HFF-Myc (cell line): ENCODE measurements around the gene TNNI3K.

ENCODE experiments used
- DNase-seq: peaks from one replicate; pipeline ENCODE4 v3.0.0-alpha.2; 2011; ENCODE audit warnings: low read depth; ENCODE audit errors: extremely low read depth
- H3K4me3 ChIP-seq: replicated peaks from 2 replicates; pipeline ENCODE4 v1.5.1; 2011; ENCODE audit warnings: low read depth, mild to moderate bottlenecking, control low read depth, low read length
- CTCF ChIP-seq: IDR thresholded peaks from 2 replicates; pipeline ENCODE4 v1.5.1; 2012; ENCODE audit warnings: mild to moderate bottlenecking, low read depth, low read length, control low read depth; ENCODE audit errors: missing control alignments

The TNNI3K gene

DNA sequence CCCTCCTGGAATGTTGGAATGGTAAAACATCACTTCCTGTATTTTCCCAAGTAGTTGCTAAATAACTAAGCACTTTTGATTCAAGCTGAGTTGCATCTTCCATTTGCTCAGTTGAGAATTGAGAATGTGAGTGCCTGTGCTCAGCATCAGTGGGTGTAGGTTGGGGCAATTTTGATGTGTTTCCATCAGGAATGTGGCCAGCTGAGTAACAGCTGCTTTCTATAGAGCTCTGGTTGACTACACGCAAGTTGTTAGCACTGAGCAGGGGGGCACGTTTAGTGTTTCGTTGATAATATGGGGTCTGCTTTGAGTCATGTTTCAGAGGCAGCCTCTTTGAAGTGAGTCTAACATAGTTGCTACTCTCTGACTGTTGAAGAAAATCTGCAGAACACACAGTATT, 235.7 kb downstream of the TNNI3K start:
- no peak for TF ChIP-seq CTCF
- DNase-seq, result no peak

DNA sequence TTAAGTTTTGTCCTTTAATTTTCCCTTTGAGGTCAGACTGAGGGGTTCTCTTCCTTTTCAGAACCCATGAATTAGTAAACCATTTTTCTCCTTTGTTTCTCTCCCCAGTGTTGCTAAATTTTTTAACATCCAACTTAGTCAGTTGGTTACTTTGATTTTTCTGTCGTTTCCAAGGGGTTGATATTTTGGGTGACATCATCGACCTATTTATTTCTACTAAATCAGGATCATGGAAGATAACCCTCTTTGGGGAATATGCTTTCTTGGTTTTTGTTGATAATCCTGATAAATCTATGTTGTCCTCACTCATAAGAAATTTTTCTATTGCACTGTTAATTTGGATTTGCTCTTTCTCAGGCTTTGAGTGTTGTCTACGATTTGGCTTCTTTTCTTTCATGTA, 236.3 kb downstream of the TNNI3K start:
- DNase-seq, result no peak
- H3K4me3 ChIP-seq, result no peak overlapping the region
- TF ChIP-seq CTCF, result no peak

More for the DNA sequence above, 235.7 kb downstream of the TNNI3K start:
- no peak overlapping the region for H3K4me3 ChIP-seq

DNA sequence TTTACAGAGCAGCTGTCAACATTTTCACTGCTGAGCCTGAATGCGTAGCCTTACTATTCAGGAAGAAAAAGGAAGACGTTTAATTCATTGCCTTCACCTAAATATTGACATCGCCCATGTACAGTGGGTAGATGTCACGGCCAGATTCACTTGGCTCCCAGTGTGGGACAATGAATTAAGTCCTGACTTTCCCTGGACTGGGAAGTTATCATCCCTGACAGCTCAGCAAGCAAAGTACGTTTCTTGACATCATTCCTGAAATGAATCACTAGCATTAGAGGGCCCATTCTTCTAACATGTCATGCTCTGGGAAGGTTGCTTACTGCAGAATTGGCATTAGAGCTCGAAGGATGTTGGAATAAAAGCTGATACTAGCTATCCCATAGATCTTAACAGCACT, 239.4 kb downstream of the TNNI3K start:
- no peak for DNase-seq
- no peak for TF ChIP-seq CTCF
- H3K4me3 ChIP-seq, result no peak overlapping the region

DNA sequence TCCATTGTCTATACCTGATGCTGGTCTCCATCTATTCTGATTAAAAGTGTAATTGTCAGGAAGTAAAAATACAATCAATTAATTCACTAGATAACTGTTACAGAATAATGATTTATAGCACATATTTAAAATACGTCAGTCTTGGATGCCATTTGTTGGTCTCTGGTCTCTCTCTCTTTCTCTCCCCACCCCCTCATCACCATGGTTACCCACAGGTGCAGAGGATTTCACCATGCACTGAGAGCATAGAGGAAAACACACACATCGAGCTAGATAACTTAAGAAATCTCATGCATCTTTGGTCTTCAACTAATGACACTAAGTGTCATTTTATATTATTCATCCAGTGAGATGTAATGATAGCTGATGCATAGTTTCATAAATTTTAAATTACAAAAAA, 243.8 kb downstream of the TNNI3K start:
- no peak for DNase-seq
- H3K4me3 ChIP-seq, result no peak overlapping the region
- no peak for TF ChIP-seq CTCF

- no peak for DNase-seq
- no peak overlapping the region for H3K4me3 ChIP-seq
- no peak for TF ChIP-seq CTCF
Measured at GRCh38 chr1:74480068-74480467, 244.9 kb downstream of the TNNI3K start.

DNA sequence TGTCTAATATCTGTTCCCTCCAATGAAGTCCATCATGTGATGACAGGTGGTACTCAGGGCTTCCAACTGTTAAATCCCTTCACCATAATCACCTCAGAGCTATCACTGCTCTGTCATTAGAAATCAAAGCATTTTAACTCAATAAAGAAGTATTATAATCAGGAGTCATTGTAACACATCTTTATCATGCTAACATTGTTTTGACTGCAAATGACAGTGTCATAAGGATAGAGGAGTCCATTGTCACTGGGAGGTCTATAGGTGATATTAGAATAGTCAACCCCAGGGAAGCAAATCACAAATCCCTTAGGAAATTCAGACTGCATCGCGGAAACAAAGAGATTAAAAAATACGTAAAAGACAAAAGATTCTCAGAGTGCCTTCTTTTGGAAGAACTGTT, 246.4 kb downstream of the TNNI3K start:
- no peak for DNase-seq
- H3K4me3 ChIP-seq, result no peak overlapping the region
- TF ChIP-seq CTCF, result no peak

DNA sequence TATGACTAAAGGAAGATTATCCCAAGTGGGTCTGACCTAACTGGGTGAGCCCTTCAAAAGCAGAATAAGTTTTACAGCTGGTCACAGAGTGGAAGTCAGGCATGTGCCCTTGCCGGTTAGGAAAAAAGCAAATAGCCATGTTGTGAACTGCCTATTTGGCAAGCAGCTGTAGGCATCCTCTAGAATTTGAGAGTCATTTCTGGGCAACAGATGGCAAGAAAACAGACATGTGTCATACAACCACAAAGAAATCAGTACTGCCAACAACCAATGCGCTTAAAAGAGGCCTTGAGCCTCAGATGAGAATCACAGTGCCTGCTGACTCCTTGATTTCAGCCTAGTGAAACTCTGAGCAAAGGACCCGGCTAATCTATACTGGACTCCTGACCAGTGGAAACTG, 250.4 kb downstream of the TNNI3K start:
- no peak overlapping the region for H3K4me3 ChIP-seq
- no peak for DNase-seq
- TF ChIP-seq CTCF, result no peak
